ENCODE results near the gene UFD1. TPM values are rescaled to one million over a fixed set of nuclear protein-coding genes. Genes with fewer than 3 reads are reported as not detected.

The UFD1 gene
- total and polyA plus RNA-seq, 9 of the 15 experiments (the other 6 are each of a cell fraction or from before 2014, with no cell fraction given) = 238 to 645 (median 363) TPM

- no peak for TF ChIP-seq ZBTB40 (IDR thresholded peaks at IDR 0.05)
- 0 out of 2 replicates have a peak, but pooled peaks have one; percentile 40 for TF ChIP-seq ZBTB40 (CRISPR knock-in tag; IDR thresholded peaks at IDR 0.05)
- 0 out of 2 replicates have a peak, but pooled peaks have one; percentile 31 for TF ChIP-seq HMGXB4 (CRISPR knock-in tag; IDR thresholded peaks at IDR 0.05)
- TF ChIP-seq LEF1 (IDR thresholded peaks at IDR 0.05) = no peak
- no peak for TF ChIP-seq ZNF449 (CRISPR knock-in tag; IDR thresholded peaks at IDR 0.05)
- no peak for TF ChIP-seq ESRRB (CRISPR knock-in tag; IDR thresholded peaks at IDR 0.05; ENCODE audit: borderline replicate concordance)
- TF ChIP-seq ARID3A (IDR thresholded peaks at IDR 0.05; ENCODE audit: borderline replicate concordance, low read depth, low read length) = no peak
- no peak for TF ChIP-seq RB1 (IDR thresholded peaks at IDR 0.05; ENCODE audit: low read depth)
Observed at GRCh38 chr22:19406846-19407245, 72.1 kb downstream of the UFD1 start (continued).
